Large intestine (tissue), 3 donors: Measurements from ENCODE around the gene UBA3. TPM values are rescaled to one million over a fixed set of nuclear protein-coding genes. Genes with fewer than 3 reads are reported as not detected.

ENCODE experiments used
- DNase-seq, 2 donors: peaks; one replicate each; pipeline versions ENCODE4 v3.0.0 to v3.0.0-alpha.2; 2013
- H3K27ac ChIP-seq: one replicate; pipeline ENCODE4 v1.5.1; 2013; ENCODE audit warnings: low read length
- H3K27me3 ChIP-seq: 2 replicates; pipeline ENCODE4 v1.6.1; 2013; ENCODE audit warnings: low read length; ENCODE audit not compliant: control insufficient read depth, insufficient read depth
- H3K36me3 ChIP-seq: 2 replicates; pipeline ENCODE4 v1.6.1; 2013; ENCODE audit warnings: low read length; ENCODE audit not compliant: control insufficient read depth, insufficient read depth
- H3K4me1 ChIP-seq: one replicate; pipeline ENCODE4 v1.6.1; 2013; ENCODE audit warnings: low read length; ENCODE audit not compliant: control insufficient read depth, insufficient read depth
- H3K4me3 ChIP-seq: one replicate; pipeline ENCODE4 v1.5.1; 2013; ENCODE audit warnings: low read length
- H3K9me3 ChIP-seq: one replicate; pipeline ENCODE4 v1.6.1; 2013; ENCODE audit warnings: mild to moderate bottlenecking, low read depth, low read length, moderate library complexity; ENCODE audit not compliant: control insufficient read depth
- WGBS: methylation state at CpG from one replicate; pipeline ENCODE4 v1.1.5; 2013; ENCODE audit warnings: low lambda C conversion rate; ENCODE audit not compliant: insufficient coverage; 5-methylcytosine and 5-hydroxymethylcytosine counted together
- polyA plus RNA-seq: library from polyadenylated mRNA; unstranded; fragments of 120-200 nt; gene quantifications from one replicate; pipeline ENCODE4 v1.2.1, GENCODE V29; 2013

UBA3 gene
- polyA plus RNA-seq, 1 donor, result 53.6 TPM

- Histone ChIP-seq H3K4me1 (no peaks in the 10 kb centered on the region), H3K9me3 (no peaks in the 10 kb centered on the region), H3K4me3 (no peak overlapping the region), H3K36me3 (peaks cover 27% of the 10 kb centered on the region), H3K27me3 (no peaks in the 10 kb centered on the region), H3K27ac (no peak overlapping the region)
- no peak for DNase-seq
- WGBS, result 91% methylated on average over 4 of the region's 8 CpGs
These were observed 24.4 kb upstream of the UBA3 start for GRCh38 chr3:69104586-69104985.

GRCh38 chr3:69103123-69103522 lies 23.0 kb upstream of the UBA3 start:
- Histone ChIP-seq H3K36me3 (peaks cover 27% of the 10 kb centered on the region), H3K9me3 (no peaks in the 10 kb centered on the region), H3K4me1 (no peaks in the 10 kb centered on the region), H3K27ac (no peak overlapping the region), H3K4me3 (no peak overlapping the region), H3K27me3 (no peaks in the 10 kb centered on the region)
- no peak for DNase-seq
- WGBS, result no CpG with 5 or more reads among the region's 3 CpGs

- H3K27ac ChIP-seq, result no peak overlapping the region
- no CpG with 5 or more reads among the region's 4 CpGs for WGBS
- peaks cover 27% of the 10 kb centered on the region for H3K36me3 ChIP-seq
These were observed 22.2 kb upstream of the UBA3 start for GRCh38 chr3:69102384-69102783.

GRCh38 chr3:69099576-69099975 lies 19.4 kb upstream of the UBA3 start:
- no peaks in the 10 kb centered on the region for H3K27me3 ChIP-seq
- H3K4me1 ChIP-seq, result no peaks in the 10 kb centered on the region
- H3K36me3 ChIP-seq, result peaks cover 33% of the 10 kb centered on the region
- WGBS, result 80% methylated on average over 2 of the region's 4 CpGs
- no peak overlapping the region for H3K4me3 ChIP-seq
- H3K27ac ChIP-seq, result no peak overlapping the region
- no peak for DNase-seq
- H3K9me3 ChIP-seq, result no peaks in the 10 kb centered on the region

More at GRCh38 chr3:69102384-69102783, 22.2 kb upstream of the UBA3 start:
- no peaks in the 10 kb centered on the region for H3K9me3 ChIP-seq
- DNase-seq, result no peak
- no peak overlapping the region for H3K4me3 ChIP-seq
- H3K4me1 ChIP-seq, result no peaks in the 10 kb centered on the region
- H3K27me3 ChIP-seq, result no peaks in the 10 kb centered on the region

GRCh38 chr3:69097407-69098086 lies 17.4 kb upstream of the UBA3 start:
- WGBS, result 100% methylated on average over 1 of the region's 9 CpGs
- DNase-seq, result no peak
- no peaks in the 10 kb centered on the region for H3K27me3 ChIP-seq
- H3K36me3 ChIP-seq, result peaks cover 22% of the 10 kb centered on the region
- H3K4me3 ChIP-seq, result no peak overlapping the region
- no peak overlapping the region for H3K27ac ChIP-seq
- H3K4me1 ChIP-seq, result peaks cover 6% of the 10 kb centered on the region
- no peaks in the 10 kb centered on the region for H3K9me3 ChIP-seq

GRCh38 chr3:69096299-69096698 lies 16.1 kb upstream of the UBA3 start:
- Histone ChIP-seq H3K9me3 (no peaks in the 10 kb centered on the region), H3K4me1 (peaks cover 6% of the 10 kb centered on the region), H3K27me3 (no peaks in the 10 kb centered on the region), H3K36me3 (peaks cover 13% of the 10 kb centered on the region), H3K27ac (no peak overlapping the region), H3K4me3 (no peak overlapping the region)
- WGBS, result no CpG with 5 or more reads among the region's 5 CpGs
- no peak for DNase-seq

- no peak overlapping the region for H3K4me3 ChIP-seq
- WGBS, result no CpG with 5 or more reads among the region's 5 CpGs
- H3K27ac ChIP-seq, result no peak overlapping the region
- peaks cover 6% of the 10 kb centered on the region for H3K4me1 ChIP-seq
- no peak for DNase-seq
- H3K36me3 ChIP-seq, result peaks cover 15% of the 10 kb centered on the region
- no peaks in the 10 kb centered on the region for H3K9me3 ChIP-seq
- no peaks in the 10 kb centered on the region for H3K27me3 ChIP-seq
These were observed 15.5 kb upstream of the UBA3 start for GRCh38 chr3:69095636-69096035.

GRCh38 chr3:69094467-69095205 lies 14.5 kb upstream of the UBA3 start:
- Histone ChIP-seq H3K27ac (no peak overlapping the region), H3K36me3 (peaks cover 22% of the 10 kb centered on the region), H3K4me3 (no peak overlapping the region), H3K9me3 (no peaks in the 10 kb centered on the region), H3K27me3 (no peaks in the 10 kb centered on the region), H3K4me1 (peaks cover 6% of the 10 kb centered on the region)
- DNase-seq, result no peak
- 33% methylated on average over 1 of the region's 8 CpGs for WGBS

- no peaks in the 10 kb centered on the region for H3K9me3 ChIP-seq
- H3K27ac ChIP-seq, result no peak overlapping the region
- H3K27me3 ChIP-seq, result no peaks in the 10 kb centered on the region
- H3K4me1 ChIP-seq, result peaks cover 25% of the 10 kb centered on the region
- H3K36me3 ChIP-seq, result peaks cover 26% of the 10 kb centered on the region
- 60% methylated on average over 2 of the region's 4 CpGs for WGBS
- no peak for DNase-seq
- H3K4me3 ChIP-seq, result no peak overlapping the region
These were observed 11.9 kb upstream of the UBA3 start for GRCh38 chr3:69092030-69092516.

GRCh38 chr3:69091389-69092029 lies 11.3 kb upstream of the UBA3 start:
- no peak for DNase-seq
- WGBS, result 40% methylated on average over 1 of the region's 5 CpGs
- Histone ChIP-seq H3K27ac (no peak overlapping the region), H3K27me3 (no peaks in the 10 kb centered on the region), H3K4me1 (peaks cover 28% of the 10 kb centered on the region), H3K4me3 (no peak overlapping the region), H3K36me3 (peaks cover 26% of the 10 kb centered on the region), H3K9me3 (no peaks in the 10 kb centered on the region)
